HG03039 (cell line): ENCODE results near the gene SCFD2.
"Not testable (repeated sequence)": the region's sequence is repeated elsewhere in the genome, so short reads cannot be mapped to it uniquely, and the experiment has no call there.

ENCODE experiments used
- ATAC-seq: cut with Tn5 transposase; IDR thresholded peaks from one replicate; pipeline ENCODE4 v1.9.1; 2021; ENCODE audit warnings: mild to moderate bottlenecking, moderate library complexity; ENCODE audit not compliant: unreplicated experiment

Gene SCFD2

DNA sequence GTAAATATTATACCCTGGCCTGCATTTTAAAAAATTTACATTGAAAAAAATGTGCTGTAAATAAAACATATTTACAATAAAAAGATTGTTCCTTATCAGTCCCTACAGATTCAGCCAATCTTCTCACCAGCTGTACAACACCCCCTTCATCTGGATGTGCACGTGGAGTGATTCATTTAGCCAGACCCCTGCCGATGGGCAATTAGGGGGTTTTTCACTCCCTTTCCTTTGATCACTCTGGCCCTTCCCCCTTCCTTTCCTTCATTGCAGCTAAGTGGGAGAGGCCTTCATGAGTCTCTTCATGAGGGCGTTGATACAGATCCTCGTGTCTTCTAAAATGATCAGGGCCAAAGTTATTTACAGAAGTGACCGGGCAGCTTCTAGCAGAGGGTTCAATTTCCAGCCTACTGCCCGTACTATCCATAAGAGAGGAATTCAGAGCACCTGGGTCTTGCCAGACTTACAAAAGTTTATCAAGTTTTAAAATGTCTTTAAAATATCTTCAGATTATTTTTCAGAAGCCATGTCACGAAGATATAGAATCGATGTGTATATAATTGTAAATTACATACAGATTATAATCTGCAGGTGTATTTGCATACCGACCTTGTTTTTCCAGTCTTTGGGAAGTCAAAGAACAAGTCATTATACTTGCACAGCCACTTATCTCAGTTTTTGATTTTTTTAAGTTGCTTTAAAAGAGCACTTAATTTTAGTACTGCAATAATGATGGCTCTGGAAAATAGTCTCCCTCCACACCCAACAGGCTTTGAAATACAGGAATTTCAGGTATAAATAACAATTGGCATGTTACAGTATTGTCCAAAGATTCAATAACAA lies 525.1 kb downstream of the SCFD2 start:
- ATAC-seq, result no peak

DNA sequence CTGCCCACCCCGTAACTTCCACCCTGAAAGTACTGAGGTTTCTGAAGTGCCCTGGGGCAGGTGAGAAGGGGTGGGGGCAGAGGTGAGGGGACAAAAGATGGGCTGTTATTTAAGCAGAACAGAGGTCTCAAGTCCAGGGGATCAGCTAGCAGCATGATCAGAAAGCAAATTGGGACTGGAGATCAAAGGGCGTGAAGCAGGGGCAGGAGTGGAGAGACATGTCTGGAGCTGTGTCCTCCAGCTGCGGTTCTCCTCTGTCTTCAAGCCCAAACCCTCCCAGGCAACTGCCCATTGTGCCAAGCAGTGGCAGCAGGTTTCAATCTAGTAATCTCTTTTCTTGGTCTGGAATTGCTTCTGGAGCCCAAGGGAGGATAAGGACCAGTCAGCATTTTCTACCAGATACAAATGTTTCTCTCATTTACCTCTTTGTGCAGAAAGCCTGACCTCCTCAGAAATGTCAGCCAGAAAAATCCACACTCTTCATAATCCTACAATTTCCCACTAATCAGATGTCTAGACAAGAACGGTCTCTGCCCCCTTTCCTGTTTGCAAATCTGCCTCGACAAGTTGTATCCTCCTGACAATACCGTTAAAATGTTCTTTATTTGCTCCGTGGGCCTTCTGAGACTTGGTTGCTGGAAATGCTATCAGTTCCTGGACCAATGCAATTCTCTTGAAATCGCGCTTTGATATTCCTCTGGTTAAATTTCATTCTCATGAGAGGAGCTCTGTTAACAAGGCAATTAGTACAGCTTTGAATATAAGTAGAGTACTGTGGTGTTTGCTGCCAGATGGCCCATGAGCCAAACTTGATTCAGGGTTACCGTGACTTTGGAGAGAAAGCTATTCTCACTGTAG lies 526.9 kb downstream of the SCFD2 start:
- no peak for ATAC-seq

DNA sequence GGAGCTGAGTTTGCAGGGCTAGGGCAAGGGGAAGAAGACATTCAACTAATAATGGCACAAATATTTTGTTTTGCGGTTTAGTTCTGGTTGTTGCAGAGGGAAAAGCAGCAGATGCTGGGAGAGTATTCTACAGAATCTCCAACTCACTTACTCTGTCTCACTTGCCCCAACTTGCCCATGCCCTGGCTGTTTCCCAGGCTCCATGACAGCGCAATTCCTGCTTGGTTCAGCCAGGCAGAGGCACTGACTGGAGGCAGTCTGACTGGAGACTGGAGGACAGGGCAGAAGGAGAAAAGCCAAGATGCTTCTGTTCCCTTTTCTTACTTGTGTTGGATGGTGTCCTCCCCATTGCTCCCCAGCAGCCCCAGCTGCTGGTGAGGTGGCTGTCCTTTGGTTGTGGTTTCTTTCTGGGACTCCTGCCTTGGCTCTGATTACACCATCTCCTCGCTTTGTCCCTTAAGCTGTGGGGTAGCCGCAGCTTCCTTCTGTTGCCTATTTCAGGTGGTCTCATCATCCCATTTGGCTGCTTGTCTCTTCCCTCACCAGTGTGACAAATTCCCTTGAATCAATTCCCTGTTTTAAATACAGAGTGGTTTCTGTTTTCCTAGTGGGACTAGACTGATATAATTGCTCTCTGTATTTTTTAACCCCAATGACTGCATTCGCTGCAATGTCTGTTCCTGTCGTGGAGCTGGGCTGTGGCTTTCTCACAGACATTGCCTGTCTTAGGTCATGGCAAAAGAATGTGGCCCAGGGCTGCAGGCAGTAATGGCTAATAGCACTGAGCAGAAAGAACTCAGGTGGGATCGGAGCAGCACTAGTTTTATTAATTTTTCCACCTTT lies 527.9 kb downstream of the SCFD2 start:
- no peak for ATAC-seq

DNA sequence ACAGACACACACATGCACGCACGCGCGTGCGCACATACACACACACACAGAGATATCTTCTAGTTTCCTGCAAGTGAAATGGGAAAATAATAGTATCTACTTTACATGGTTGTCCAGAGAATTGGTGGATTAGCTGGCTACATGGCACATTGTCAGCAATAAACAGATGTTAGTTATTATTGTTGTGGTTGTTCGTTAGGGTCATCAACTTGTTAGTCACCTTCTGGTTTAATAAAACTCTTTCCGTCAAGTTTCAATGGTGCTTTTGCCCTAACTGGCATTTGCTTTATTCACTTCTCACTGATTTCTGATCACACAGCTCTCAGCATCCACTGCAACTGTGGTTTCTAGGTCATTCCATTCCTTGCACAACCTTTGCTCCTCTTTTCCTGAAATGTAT lies 529.2 kb downstream of the SCFD2 start:
- ATAC-seq, result no peak

DNA sequence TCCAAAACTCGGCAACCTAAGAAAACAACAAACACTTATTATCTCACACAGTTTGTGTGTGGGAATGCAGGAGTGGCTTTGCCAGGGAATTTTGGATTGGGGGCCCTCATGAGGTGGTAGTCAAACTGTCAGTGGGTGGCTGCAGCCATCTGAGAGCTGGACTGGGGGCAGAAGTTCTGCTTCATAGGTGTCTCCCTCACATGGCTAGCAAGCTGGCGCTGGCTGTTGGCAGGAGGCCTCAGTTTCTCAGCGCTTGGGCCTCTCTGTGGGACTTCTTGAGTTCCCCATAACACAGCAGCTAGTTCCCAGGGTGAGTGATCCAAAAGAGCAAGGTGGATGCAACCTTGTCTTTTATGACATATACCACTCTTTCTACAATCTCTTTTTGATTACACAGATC lies 529.7 kb downstream of the SCFD2 start:
- no peak for ATAC-seq

DNA sequence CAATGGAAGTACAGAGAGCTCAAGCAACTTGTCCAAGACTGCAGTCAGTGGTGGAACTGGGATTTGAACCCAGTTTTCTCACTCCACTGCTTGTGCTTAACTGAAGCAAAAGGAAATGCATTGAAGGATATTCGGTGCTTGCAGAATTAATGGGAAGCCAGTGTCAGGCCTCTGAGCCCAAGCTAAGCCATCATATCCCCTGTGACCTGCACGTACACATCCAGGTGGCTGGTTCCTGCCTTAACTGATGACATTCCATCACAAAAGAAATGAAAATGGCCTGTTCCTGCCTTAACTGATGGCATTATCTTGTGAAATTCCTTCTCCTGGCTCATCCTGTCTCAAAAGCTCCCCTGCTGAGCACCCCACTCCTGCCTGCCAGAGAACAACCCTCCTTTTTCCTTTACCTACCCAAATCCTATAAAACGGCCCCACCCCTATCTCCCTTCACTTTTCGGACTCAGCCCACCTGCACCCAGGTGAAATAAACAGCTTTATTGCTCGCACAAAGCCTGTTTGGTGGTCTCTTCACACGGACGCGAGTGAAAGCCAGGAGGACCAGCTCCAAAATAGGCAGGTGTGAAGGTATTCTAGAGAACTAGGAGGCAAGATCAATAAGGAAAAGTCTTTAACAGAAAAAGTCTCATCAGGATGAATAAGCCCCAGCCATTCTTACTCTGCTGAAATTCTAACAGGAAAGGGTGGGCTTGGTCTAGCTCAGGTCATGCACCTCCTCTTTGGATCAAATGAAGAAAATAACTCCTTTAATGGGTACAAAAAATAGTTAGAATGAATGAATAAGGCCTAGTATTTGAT lies 531.0 kb downstream of the SCFD2 start:
- not testable (repeated sequence) for ATAC-seq

DNA sequence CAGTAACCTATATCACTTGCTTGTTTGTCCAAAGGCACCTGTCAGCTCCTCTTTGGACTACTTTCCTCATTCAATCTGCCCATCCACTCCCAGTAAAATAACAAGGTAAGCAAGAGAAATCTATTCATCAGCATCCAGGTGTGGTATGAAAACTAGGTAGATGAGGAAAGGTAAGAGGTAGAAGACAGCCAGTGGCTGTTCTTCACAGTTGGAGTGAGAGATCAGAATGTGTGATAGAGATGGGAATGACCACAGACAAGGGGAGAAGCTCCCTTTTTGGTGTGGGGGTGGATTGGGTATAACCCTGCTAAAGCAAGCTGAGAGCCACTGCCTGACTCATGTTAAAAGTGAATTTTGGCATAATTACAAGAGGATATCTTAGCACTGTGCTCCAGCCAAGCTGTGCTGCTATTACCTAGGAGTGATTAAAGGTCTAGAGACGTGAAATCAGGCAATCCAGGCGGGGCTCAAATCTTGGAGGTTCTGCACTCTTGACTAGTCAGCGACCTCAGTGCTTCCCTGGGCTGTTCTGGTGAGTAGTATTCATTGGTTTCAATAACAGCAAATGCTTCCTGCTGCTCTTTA lies 531.8 kb downstream of the SCFD2 start:
- no peak for ATAC-seq

DNA sequence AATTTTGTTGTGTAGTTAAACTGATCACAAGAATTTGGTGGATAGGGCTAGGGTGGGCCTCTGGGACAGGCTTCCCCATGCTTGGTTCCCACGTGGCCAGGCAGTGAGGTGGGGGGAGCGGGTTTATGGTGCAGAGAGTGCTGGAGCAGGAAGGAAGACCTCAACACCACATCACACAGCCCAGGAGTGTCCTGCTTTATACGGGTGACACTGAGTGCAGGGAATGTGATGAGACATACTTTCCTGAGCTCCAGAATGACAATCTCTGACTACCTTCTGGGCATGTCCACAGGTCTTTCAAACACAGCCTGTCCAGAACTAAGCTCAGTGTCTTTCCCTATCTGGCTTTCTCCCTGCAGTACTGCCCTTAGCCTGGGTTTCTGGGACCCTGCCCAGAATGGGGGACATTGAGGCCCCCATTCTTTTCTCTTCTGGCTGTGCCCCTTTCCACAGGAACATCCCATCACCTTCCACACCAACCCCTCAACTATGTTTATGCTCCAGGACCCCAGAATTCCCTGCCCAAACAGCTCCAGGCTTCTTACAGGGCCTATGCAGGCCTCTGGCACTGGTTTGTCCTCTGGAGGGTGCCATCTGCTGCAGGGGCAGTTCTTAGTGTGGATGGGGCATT lies 540.3 kb downstream of the SCFD2 start:
- no peak for ATAC-seq

DNA sequence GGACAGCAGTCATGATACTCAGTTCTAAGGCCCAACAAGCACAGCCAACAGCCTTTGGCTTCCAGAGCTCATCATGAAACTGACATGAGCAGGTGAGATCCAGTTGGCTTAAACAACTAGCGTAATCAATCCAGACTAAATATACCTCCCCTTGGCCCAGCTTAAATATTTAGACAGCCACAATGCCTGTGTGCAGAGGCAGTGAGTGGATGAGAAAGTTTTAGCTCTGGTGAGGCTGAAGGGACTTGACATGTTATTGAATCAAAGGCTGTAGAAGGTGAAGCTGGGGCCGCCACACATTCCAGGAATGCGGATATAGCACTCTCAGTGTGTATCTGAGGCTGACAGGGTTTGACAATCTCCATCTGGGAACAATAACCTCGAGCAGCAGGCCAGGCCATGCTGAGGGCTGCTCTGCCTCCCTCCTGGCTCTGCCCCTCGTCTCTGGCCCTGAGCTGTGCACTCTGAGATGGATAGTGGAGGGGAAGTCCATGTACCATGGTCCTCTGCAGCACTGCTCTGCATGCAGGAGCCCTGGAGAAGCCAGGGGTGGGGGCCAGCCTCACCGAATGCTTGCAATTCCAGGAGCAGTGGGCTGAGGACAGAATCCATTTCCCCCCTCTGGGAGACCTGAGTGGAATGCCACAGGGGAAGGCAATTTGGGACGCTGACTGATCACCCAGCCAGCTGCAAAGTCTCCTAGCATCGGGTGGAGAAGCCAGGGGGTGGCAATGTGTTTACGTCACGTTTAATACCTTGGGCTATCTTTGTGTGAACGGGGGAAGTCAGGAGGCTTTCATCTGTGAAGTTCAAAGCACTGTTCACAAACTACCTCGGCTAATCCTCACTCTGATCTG lies 541.0 kb downstream of the SCFD2 start:
- no peak for ATAC-seq

DNA sequence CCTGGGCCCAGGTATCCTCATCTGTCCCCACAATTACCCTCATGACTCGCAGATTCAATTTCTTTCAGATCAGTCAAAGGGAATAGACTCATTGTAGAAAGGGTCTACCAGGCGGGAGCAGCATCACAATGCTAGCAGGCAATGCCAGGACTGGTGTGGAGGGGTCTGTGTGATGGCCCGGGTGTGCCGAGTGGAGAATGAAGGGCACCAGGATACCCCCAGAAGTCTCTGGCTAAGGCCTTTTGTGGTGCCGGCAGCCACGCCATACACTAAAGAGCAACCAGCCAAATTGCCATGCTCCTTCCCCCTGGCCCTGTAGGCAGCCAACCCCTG lies 541.6 kb downstream of the SCFD2 start:
- no peak for ATAC-seq

DNA sequence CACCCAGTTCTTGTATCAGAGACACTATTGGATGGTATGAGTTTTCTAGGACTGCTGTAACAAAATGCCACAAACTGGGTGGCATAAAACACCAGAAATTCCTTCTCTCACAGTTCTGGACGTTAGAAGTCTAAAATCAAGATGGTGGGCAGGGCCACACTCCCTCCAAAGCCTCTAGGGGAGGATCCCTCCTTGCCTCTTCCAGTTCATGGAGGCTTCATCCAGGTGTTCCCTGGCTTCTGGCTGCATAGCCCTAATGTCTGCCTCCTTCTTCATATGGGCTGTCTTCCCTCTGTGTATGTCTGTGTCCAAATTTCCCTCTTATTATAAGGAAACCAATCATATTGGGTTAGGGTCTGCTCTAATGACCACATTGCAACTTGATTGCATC lies 542.2 kb downstream of the SCFD2 start:
- ATAC-seq, result no peak
